Gastrocnemius medialis (tissue), 4 donors: Measurements from ENCODE around the gene GPAT2. TPM values are rescaled to one million over a fixed set of nuclear protein-coding genes. Genes with fewer than 3 reads are reported as not detected.
"Not testable (repeated sequence)": the region's sequence is repeated elsewhere in the genome, so short reads cannot be mapped to it uniquely, and the experiment has no call there.

Experiments used
- ATAC-seq, 2 donors: fragments of 150-250 bp; one replicate each; pipeline ENCODE4 v1.9.1; 2016
- DNase-seq, 2 donors: peaks; one replicate each; pipeline ENCODE4 v3.0.0-alpha.2; 2019
- H3K27ac ChIP-seq, 4 donors: fragments of 200-600 bp; sonication (generic); 1 replicate in 1 of 4; 2 replicates in 3 of 4; pipeline ENCODE4 v1.5.1; 2016 to 2018; ENCODE audit warnings: mild to moderate bottlenecking in 2 of 4, moderate library complexity in 1 of 4
- H3K27me3 ChIP-seq, 3 donors: fragments of 200-600 bp; sonication (generic) in 2 of 3; 1 replicate in 1 of 3; 2 replicates in 2 of 3; pipeline versions ENCODE4 v1.5.1 to v1.6.0; 2016 to 2019; ENCODE audit warnings: mild to moderate bottlenecking in 1 of 3, moderate library complexity in 1 of 3
- H3K36me3 ChIP-seq, 2 donors: fragments of 200-600 bp; sonication (generic) in 1 of 2; one replicate each; pipeline ENCODE4 v1.5.1; 2017 to 2018
- H3K4me1 ChIP-seq, 2 donors: fragments of 200-600 bp; sonication (generic) in 1 of 2; one replicate each; pipeline ENCODE4 v1.5.1; 2016 to 2017; ENCODE audit warnings: mild to moderate bottlenecking in 2 of 2
- H3K4me3 ChIP-seq, 4 donors: fragments of 200-600 bp; sonication (generic) in 3 of 4; 1 replicate in 1 of 4; 2 replicates in 3 of 4; pipeline ENCODE4 v1.5.1; 2016 to 2019; ENCODE audit warnings: mild to moderate bottlenecking in 2 of 4
- H3K9me3 ChIP-seq, 3 donors: fragments of 200-600 bp; sonication (generic) in 2 of 3; 1 replicate in 1 of 3; 2 replicates in 2 of 3; pipeline ENCODE4 v1.5.1; 2016 to 2019
- CTCF ChIP-seq, 5 experiments: fragments of 450-650 bp in 3 of 5; fragments of 200-600 bp in 2 of 5; sonication (generic) in 2 of 5; IDR thresholded peaks in 4 of 5; conservative IDR thresholded peaks in 1 of 5; 1 replicate in 4 of 5; 2 replicates in 1 of 5; pipeline ENCODE4 v1.5.1; 2016 to 2019; ENCODE audit warnings: antibody characterized with exemption in 5 of 5, mild to moderate bottlenecking in 3 of 5, moderate library complexity in 3 of 5
- POLR2A ChIP-seq, 2 donors: fragments of 450-650 bp; IDR thresholded peaks; one replicate each; pipeline ENCODE4 v1.6.1; 2017; ENCODE audit warnings: antibody characterized with exemption in 2 of 2, mild to moderate bottlenecking in 2 of 2, moderate library complexity in 2 of 2
- in situ Hi-C, 4 donors: fragments of 200-750 bp; cut with MboI; loops; one replicate each; pipeline versions ENCODE4 v1.15.0 to v1.8.0; 2017; ENCODE audit warnings: low sequenced_read_pairs in 4 of 4
- intact Hi-C: fragments of 100-400 bp; cut with DNase I; formaldehyde crosslinking; loops from one replicate; pipeline ENCODE4 v1.15.1; 2023; ENCODE audit warnings: low total_unique reads
- total RNA-seq, 4 donors: library from RNA; depleted of rRNA; stranded (reverse); fragments of >200 nt; gene quantifications; one replicate each; pipeline versions ENCODE4 v1.1.0 to v1.2.3, GENCODE V29; 2016

The GPAT2 gene
- total RNA-seq, 4 donors from 2014 or later, result 1.1 to 8.2 (median 4.9) TPM

DNA sequence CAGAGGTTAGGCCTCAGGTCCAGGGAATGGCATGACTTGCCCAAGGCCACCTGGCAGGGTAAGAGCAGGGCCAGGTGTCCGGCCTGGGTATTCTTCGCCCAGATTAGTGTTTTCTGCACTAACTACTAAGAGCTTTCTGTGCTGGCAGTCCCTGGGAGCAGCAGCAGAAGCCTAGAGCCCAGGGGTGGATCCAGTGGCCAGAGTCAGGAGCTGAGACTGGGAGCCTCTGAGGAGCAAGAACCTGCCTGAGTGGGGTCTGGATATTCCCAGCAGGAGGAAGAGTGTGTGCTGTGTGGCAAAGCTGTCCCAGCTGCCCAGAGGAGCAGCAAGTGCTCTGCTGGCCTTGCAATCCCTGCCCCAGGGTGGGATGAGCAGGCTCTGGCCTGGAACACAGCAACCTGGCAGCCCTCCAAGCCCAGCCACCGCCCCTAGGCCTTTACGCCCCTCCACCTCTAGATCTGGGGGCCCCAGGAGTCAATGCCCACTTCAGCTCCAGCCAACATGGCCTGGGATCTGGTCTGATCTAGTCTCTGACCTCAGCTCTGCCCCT, 30.7 kb upstream of the GPAT2 start:
- DNase-seq, result no peak
- H3K4me3 ChIP-seq, result no peak overlapping the region

GRCh38 chr2:96064760-96065159, 30.0 kb upstream of the GPAT2 start:
- intact Hi-C loops, result not testable (repeated sequence)

More for the DNA sequence above, 30.7 kb upstream of the GPAT2 start:
- no peak for TF ChIP-seq CTCF (IDR thresholded peaks at IDR 0.05 in 4 of 5, conservative IDR thresholded peaks at IDR 0.05 in 1 of 5)
- no peak for TF ChIP-seq POLR2A (IDR thresholded peaks at IDR 0.05)
- Histone ChIP-seq H3K4me1 (no peaks in the 10 kb centered on the region), H3K36me3 (no peaks in the 10 kb centered on the region), H3K27ac (no peak overlapping the region), H3K9me3 (no peaks in the 10 kb centered on the region), H3K27me3 (no peaks in the 10 kb centered on the region)
- intact Hi-C loops, result no loop called here
- in situ Hi-C loops, result loop anchor here in 2 of 4 donors (10.0 to 25.0 kb wide), 2 partner anchors 1609 to 1622 kb away; no protein-coding TSS in a partner anchor
- no peak for ATAC-seq

GRCh38 chr2:96064047-96064675, 29.4 kb upstream of the GPAT2 start:
- DNase-seq, intact Hi-C loops, H3K27ac ChIP-seq, H3K27me3 ChIP-seq, H3K4me1 ChIP-seq, H3K36me3 ChIP-seq, ATAC-seq, H3K4me3 ChIP-seq, H3K9me3 ChIP-seq: not testable (repeated sequence)
- in situ Hi-C loops, result loop anchor here in 2 of 4 donors (10.0 to 25.0 kb wide), 2 partner anchors 1611 to 1623 kb away; no protein-coding TSS in a partner anchor

More at GRCh38 chr2:96064760-96065159, 30.0 kb upstream of the GPAT2 start:
- H3K4me1 ChIP-seq, H3K4me3 ChIP-seq, H3K36me3 ChIP-seq, H3K27me3 ChIP-seq, H3K27ac ChIP-seq, ATAC-seq, DNase-seq, H3K9me3 ChIP-seq: not testable (repeated sequence)
- in situ Hi-C loops, result loop anchor here in 2 of 4 donors (10.0 to 25.0 kb wide), 2 partner anchors 1610 to 1623 kb away; no protein-coding TSS in a partner anchor

DNA sequence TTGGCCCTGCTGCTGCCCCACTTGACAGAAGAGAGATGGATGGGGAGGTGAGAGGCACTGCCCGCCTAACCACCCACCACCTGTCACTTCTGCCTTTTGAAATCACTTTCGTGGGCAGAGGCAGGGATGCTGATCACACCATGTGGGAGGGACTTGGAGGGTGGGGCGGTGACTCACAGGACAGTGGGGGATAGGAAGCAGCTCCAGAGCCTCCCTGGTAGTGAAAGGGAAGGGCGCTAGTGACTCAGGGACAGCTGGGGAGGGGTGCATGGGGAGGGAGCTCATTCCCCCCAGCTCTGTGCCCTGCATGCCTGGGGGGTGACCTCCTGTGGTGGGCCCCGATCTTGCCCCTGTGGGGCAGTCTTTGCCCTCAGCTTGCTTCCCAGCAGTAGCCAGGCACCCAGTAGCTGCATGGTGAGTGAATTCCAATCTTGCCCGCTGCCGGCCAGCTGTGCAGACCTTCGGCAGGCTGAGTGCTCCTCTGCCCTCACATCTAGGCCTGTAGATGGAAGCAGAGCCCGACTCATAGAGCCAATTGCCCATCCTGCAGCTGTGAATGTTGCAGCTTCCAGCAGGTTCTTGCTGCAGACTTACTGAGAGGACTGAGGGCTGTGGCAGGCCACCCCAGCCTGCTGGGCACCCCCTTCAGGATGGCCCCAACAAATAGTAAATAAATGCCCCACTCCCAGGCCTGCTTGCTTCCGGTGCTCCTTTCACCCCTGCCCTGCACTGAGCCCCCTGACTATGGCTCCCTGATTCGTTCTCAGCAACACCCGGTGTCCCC, 28.6 kb upstream of the GPAT2 start:
- DNase-seq, intact Hi-C loops, H3K36me3 ChIP-seq, H3K27me3 ChIP-seq, H3K4me3 ChIP-seq, H3K27ac ChIP-seq, H3K4me1 ChIP-seq, H3K9me3 ChIP-seq: not testable (repeated sequence)
- TF ChIP-seq CTCF (IDR thresholded peaks at IDR 0.05 in 4 of 5, conservative IDR thresholded peaks at IDR 0.05 in 1 of 5), result peak in 4 of 5 experiments; percentile 15 to 47 (median 30)
- in situ Hi-C loops, result loop anchor here in 2 of 4 donors (10.0 to 25.0 kb wide), 2 partner anchors 1611 to 1624 kb away; no protein-coding TSS in a partner anchor
- ATAC-seq, result peak; percentile 50 to 51

DNA sequence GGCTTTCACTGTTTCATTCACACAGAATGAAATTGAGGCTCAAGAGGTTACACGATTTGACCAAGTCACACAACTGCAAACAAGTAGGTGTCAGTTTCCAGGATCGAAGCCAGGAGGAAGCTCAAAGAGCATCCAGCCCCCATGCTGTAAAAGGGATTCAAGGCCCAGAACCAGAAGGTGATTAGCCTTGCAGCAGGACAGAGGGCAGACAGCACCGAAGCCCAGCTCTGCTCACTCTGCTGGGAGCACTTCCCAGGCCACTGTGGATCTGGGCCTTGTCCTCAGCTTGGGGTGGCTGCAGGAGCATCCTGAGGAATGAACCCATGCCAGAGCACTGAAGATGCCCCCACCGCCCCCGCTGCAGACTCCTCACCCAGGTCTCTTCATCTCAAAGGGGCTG, 27.8 kb upstream of the GPAT2 start:
- in situ Hi-C loops, result loop anchor here in 2 of 4 donors (10.0 to 25.0 kb wide), 2 partner anchors 1612 to 1625 kb away; no protein-coding TSS in a partner anchor
- H3K36me3 ChIP-seq, H3K9me3 ChIP-seq, DNase-seq, ATAC-seq, H3K4me1 ChIP-seq, H3K27ac ChIP-seq, H3K27me3 ChIP-seq, intact Hi-C loops, H3K4me3 ChIP-seq: not testable (repeated sequence)

DNA sequence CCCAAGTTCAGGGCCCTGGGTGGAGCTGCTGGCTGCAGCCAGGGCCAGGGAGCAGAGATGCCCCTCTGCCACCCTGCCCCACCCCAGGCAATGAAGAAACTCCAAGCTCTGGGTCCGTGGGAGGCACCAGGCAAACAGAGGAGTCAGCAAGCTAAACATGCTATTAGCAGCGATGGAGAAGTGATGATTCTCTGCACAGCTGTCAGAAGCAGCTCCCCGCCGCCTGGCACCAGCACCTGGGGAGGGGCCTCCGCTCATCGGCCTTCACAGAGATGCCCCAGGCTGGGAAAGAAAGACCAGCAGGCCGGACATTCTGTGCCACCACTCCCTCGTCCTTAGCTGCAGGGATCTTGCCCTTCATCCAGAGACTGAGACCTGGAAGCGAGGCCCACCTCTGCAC, 27.2 kb upstream of the GPAT2 start:
- H3K4me3 ChIP-seq, H3K27ac ChIP-seq, DNase-seq, H3K9me3 ChIP-seq, intact Hi-C loops, H3K36me3 ChIP-seq, H3K4me1 ChIP-seq, H3K27me3 ChIP-seq, ATAC-seq: not testable (repeated sequence)
- in situ Hi-C loops, result loop anchor here in 2 of 4 donors (10.0 to 25.0 kb wide), 2 partner anchors 1613 to 1625 kb away; no protein-coding TSS in a partner anchor

DNA sequence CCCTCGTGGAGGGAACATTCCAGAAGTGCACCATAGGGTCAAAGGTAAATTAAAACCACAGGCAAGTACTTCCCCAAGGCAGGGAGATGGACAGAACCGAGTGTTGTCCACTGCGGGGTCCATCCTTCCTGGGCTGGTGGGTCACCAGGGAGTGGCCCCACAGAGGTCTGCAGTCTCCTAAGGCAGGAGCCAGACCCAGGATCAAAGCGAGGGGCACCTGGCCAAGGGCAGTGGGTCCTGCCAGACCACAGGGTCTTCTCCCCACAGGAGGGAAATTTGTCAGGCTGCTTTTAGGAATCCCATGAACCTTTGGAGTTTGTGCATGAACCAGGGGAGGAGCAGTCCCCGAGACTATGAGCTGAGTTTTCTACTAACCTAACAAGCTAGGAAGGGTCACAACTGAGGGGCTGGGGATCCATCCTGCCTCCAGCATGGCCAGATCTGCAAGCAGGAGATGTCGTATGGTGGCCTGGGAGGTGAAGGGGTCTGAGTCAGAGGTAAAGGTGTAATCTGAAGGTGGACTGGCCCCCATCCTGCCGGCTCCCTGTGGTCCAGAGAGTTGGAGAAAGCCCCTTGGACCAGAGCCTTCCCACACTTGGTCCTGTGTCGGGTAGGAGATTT, 26.6 kb upstream of the GPAT2 start:
- H3K9me3 ChIP-seq, intact Hi-C loops, H3K27me3 ChIP-seq, DNase-seq, H3K4me1 ChIP-seq, H3K27ac ChIP-seq, H3K36me3 ChIP-seq, ATAC-seq, H3K4me3 ChIP-seq: not testable (repeated sequence)
- in situ Hi-C loops, result loop anchor here in 2 of 4 donors (10.0 to 25.0 kb wide), 2 partner anchors 1613 to 1626 kb away; no protein-coding TSS in a partner anchor

DNA sequence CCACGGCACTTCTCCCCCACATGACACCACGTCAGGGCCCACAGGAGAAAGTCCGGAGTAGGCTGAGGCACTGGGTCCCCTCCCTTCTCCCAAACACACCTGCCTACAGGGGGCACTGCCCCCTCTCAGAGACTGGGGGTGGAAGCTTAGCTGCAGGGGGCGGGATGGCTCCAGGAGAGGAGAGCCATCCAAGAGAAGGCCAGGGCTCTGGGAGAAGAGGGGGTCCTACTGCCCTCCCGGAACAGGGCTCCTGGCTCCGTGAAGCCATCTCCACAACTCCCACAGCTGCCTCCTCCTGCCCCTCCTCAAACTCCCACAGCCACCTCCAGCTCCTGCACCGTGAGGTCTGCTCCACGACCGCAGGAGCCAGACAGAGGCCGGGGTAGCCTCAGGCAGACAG, 25.6 kb upstream of the GPAT2 start:
- H3K4me3 ChIP-seq, H3K4me1 ChIP-seq, DNase-seq, H3K9me3 ChIP-seq, H3K27me3 ChIP-seq, intact Hi-C loops, ATAC-seq, H3K27ac ChIP-seq, H3K36me3 ChIP-seq: not testable (repeated sequence)
- in situ Hi-C loops, result loop anchor here in 2 of 4 donors (10.0 to 25.0 kb wide), 2 partner anchors 1614 to 1627 kb away; no protein-coding TSS in a partner anchor

GRCh38 chr2:96059443-96059842, 24.7 kb upstream of the GPAT2 start:
- intact Hi-C loops, H3K27me3 ChIP-seq, H3K4me3 ChIP-seq, H3K4me1 ChIP-seq, ATAC-seq, H3K9me3 ChIP-seq, DNase-seq, H3K36me3 ChIP-seq, H3K27ac ChIP-seq: not testable (repeated sequence)
- in situ Hi-C loops, result loop anchor here in 1 of 4 donors (25.0 kb wide), 1 partner anchor 1628 kb away; no protein-coding TSS in a partner anchor
